GM19324 (cell line): ENCODE results near the gene PCDHAC1.

Source experiments
- ATAC-seq: cut with Tn5 transposase; IDR thresholded peaks from one replicate; pipeline ENCODE4 v1.9.1; 2021; ENCODE audit warnings: mild to moderate bottlenecking, moderate library complexity; ENCODE audit not compliant: unreplicated experiment, low FRiP score

The PCDHAC1 gene

GRCh38 chr5:140966293-140967225 is 40.5 kb downstream of the PCDHAC1 start, which contains the start of gene PCDHAC2:
Gene PCDHAC2 (plus strand): TSS chr5:140966476. CDS start chr5:140966767, 291 bp downstream.
- ATAC-seq: no peak

- no peak for ATAC-seq
These were observed 41.3 kb downstream of the PCDHAC1 start for GRCh38 chr5:140967226-140967893.

- no peak for ATAC-seq
These were observed 43.8 kb downstream of the PCDHAC1 start for GRCh38 chr5:140969880-140970279.

- ATAC-seq: no peak
These were observed 47.5 kb downstream of the PCDHAC1 start for GRCh38 chr5:140973550-140973949.

- ATAC-seq: no peak
These were observed 50.9 kb downstream of the PCDHAC1 start for GRCh38 chr5:140977003-140977402.

- no peak for ATAC-seq
These were observed 52.2 kb downstream of the PCDHAC1 start for GRCh38 chr5:140978260-140978659.

GRCh38 chr5:140978983-140979382 is 52.9 kb downstream of the PCDHAC1 start:
- no peak for ATAC-seq
